HG03571 (cell line): ENCODE data around the gene EPX.

Source experiments
- ATAC-seq: cut with Tn5 transposase; IDR thresholded peaks from one replicate; pipeline ENCODE4 v1.9.1; 2021; ENCODE audit not compliant: unreplicated experiment

EPX gene

GRCh38 chr17:58184986-58185761, 7.4 kb upstream of the EPX start:
- no peak for ATAC-seq

DNA sequence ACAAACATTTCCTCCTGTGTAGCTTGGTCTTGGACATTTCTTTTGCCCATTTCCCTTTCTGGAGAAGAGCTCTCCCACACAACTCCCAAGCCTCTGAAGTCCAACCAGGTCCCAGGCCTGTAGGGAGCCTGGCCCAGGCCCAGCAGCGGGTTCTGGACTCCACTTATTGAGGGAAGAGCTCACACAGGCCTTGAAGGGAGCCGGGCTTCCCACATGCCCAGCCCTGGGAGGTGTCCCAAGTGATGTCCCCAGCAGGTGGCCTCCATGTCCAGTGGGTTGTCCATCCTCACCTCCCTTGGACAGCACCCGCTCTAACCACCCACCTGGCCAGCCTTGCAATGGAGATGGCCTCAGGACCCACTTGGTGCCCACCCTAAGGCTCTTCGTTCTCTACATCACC, 5.9 kb upstream of the EPX start:
- ATAC-seq = no peak

DNA sequence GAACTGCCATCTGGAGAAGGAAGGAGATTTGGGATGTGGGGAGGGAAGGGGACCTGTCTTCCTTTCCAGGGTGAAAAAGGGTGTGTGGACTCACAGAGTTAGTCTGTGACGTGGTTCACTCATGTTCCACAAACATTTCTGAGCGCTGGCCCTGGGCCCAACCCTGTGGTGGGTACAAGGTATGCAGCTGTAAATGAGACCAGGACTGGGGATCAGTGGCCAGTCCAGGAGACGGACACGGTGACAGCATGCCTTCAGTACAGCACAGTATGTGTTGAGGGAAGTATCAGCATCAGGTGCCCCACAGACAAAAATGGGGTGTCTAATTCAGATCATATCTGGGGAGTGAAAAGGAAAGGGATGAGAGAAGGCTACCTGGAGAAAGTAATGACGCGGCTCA, 5.5 kb upstream of the EPX start:
- ATAC-seq = no peak

DNA sequence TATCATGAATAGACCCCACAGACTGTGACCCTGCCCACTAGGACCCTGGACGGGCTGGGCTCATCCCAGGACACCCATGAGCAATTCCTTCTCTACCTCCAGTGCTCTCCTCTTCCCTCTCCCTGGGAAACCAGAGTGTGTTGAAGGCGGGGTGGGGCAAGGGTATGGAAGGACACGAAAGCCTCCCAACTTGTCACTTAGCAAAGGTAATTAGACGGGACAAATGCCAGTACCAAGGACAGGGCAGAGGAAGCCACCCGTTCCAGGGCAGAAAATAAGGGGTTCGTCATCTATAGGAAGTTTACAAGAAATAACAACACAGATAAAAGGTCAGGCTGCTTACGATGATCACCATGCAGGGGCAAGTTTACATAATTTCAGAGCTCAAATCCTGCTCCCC, 4.9 kb upstream of the EPX start:
- ATAC-seq = no peak

DNA sequence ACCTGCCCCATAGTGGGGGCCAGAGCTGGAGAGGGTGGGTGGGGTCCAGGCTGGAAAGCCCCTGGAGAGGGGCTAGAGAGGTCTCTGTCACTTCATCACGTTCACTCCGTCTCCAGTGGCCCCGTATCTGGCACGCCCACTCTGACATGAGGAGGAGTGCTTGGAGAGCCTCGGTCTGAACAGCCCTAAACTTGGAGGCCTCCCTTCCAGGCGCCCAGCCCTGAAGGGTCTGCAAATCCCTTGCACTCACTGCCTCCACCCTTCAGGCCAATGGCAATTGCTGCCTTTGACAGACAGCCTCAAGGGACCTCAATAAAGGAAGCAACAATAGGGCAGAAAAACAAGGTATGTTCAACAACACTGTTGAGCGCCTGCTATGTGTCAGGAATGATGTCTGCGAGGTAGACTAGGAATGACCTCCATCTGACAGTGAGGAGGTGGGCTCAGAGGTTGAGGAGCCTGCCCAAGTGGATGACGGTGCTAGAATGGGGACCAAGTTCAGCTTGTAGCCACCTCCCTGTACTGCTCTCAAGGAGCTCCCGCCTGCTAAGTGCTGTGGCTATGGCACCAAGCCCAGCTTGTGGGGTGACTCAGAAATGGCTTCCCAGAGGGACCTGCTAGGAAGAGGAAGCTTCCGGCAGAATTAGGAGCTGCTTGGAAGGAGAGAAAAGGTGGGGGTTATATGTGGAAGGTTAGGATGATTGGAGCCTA, 2.9 kb upstream of the EPX start:
- ATAC-seq = no peak

GRCh38 chr17:58191241-58191896, 1.2 kb upstream of the EPX start:
- ATAC-seq = no peak

DNA sequence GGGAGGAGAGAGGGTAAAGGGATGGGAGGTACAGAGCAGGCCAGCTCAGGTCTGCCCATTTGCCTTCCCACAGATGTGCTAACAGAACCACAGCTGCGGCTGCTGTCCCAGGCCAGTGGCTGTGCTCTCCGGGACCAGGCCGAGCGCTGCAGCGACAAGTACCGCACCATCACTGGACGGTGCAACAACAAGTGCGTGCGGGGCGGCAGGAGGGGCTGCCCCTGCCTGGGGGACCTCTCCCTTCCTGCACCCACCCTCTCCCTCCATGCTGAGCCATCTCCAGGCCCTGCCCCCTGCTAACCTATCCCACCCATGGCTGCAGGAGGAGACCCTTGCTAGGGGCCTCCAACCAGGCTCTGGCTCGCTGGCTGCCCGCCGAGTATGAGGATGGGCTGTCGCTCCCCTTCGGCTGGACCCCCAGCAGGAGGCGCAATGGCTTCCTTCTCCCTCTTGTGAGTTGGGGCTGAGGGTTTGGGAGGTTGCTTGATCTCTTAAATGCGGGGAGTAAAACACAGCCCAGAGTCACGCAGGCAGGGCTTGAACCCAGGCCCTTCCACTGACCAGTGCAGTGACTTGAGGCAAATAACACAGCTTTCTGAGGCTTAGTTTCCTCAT, 1.2 kb downstream of the EPX start:
- ATAC-seq = no peak

DNA sequence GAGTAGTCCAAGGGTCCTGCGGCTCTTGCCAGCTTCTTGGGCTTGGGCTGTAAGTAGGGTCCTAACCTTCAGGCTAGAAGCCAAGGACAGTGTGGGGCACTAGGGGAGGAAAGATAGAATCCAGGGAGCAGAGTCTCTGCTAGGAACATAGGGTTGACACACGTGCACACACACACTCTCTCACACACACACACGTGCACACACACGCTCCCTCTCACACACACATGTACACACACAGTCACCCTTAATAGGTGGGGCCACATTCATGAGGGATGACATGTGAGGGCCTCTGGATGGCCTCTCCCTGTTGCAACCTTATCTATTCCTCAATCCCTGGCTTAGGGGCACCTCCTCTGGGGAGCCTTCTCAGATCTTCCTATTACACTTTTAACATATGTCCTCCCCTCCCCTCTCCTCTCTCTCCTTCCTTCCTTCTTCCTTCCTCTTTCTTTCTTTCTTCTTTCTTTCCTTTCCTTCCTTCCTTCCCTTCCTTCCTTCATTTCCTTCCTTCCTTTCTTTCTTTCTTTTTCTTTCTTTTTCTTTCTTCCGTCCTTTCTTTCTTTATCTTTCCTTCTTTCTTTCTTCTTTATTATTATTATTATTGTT, 3.1 kb downstream of the EPX start:
- no peak for ATAC-seq

- no peak for ATAC-seq
These were observed 4.1 kb downstream of the EPX start for GRCh38 chr17:58196610-58197009.

DNA sequence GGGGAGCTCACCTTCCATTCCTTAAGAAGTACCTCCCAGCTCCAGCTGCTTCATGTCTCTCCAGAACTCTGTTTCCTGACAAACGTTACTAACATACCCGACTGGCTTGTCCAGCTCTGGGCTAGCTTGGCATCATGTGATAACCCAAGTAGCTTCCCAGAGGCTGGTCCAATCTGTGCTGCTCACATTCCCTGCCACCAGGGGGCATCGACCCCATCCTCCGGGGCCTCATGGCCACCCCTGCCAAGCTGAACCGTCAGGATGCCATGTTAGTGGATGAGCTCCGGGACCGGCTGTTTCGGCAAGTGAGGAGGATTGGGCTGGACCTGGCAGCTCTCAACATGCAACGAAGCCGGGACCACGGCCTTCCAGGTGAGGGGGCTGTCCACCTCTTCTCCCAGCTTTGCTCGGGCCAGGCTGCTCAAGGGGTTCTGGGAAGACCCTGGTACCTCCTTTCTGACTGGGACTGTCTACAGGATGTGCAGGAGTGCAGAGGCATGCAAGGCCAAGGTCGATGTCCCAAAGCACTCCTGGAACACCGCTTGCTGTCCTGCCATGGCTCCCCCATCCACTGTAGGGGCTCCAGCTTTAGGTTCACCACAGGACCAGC, 7.6 kb downstream of the EPX start:
- no peak for ATAC-seq

GRCh38 chr17:58202859-58203258, 10.3 kb downstream of the EPX start:
- no peak for ATAC-seq

GRCh38 chr17:58204796-58205195, 12.3 kb downstream of the EPX start:
- no peak for ATAC-seq

- no peak for ATAC-seq
These were observed 13.4 kb downstream of the EPX start for GRCh38 chr17:58205936-58206335.

GRCh38 chr17:58207451-58207850, 14.9 kb downstream of the EPX start:
- no peak for ATAC-seq

GRCh38 chr17:58208344-58208743, 15.8 kb downstream of the EPX start:
- no peak for ATAC-seq

- ATAC-seq = no peak
These were observed 18.4 kb downstream of the EPX start for GRCh38 chr17:58210922-58211321.

GRCh38 chr17:58215685-58216084, 23.2 kb downstream of the EPX start:
- ATAC-seq = no peak

- ATAC-seq = no peak
These were observed 25.2 kb downstream of the EPX start for GRCh38 chr17:58217766-58218165.

DNA sequence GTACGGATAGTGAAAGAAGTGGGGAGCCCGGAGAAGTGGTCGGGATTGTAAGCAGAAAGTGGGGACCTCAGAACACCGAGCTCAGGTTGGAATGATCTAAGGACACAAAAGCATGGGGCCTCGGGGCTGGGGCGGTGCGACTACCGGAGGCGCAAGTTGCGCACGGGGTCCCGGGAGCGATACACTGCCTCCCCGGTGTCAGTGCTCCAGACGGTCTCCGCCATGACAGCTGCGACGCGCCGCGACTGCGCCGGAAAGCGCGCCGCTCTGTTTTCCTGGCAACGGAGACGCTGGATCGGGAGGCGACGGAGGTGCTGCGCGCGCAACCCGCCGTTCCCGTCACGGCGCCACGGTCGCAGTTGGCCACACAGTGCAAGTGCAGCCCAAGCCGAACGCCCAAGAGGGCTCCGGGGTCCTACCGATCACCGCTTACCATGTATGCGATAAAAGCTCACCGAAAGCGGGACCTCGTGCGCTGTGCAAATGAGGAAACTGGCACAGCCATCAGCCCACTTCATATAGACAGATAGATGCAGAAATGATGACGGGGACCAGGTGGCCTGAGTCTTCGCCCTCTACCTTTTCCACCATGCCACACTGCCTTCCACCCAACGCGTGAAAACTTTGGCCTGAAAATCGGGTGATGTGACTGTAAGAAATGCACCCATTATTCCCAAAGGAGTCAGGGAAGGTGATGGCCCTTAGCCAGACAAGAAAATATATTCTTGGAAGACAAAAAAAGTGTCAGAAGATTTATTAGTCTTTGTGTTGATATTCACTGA, 26.7 kb downstream of the EPX start, which contains the start of gene MKS1:
TSS of gene MKS1 (minus strand) at position 249 of the 782 bp plus-strand sequence. CDS start at position 224, 25 bp downstream.
- peak; percentile 93 for ATAC-seq

- ATAC-seq = no peak
These were observed 27.3 kb downstream of the EPX start for GRCh38 chr17:58219789-58220183.
